Muscle of leg (tissue), 11 donors: ENCODE results near the gene GATAD2A. TPM values are rescaled to one million over a fixed set of nuclear protein-coding genes. Genes with fewer than 3 reads are reported as not detected.

Source experiments
- DNase-seq: peaks from one replicate; pipeline ENCODE4 v3.0.0; 2013
- H3K27ac ChIP-seq: one replicate; pipeline ENCODE4 v1.5.1; 2013; ENCODE audit warnings: mild to moderate bottlenecking, low read length, control low read depth
- H3K27me3 ChIP-seq: one replicate; pipeline ENCODE4 v1.6.1; 2013; ENCODE audit warnings: low read length; ENCODE audit not compliant: control insufficient read depth, insufficient read depth
- H3K36me3 ChIP-seq: one replicate; pipeline ENCODE4 v1.6.1; 2013; ENCODE audit warnings: low read length; ENCODE audit not compliant: control insufficient read depth, insufficient read depth
- H3K4me1 ChIP-seq: one replicate; pipeline ENCODE4 v1.6.1; 2013; ENCODE audit warnings: low read length; ENCODE audit not compliant: control insufficient read depth, insufficient read depth
- H3K4me3 ChIP-seq: one replicate; pipeline ENCODE4 v1.5.1; 2013; ENCODE audit warnings: low read length, control low read depth
- H3K9me3 ChIP-seq: replicated peaks from 2 replicates; pipeline ENCODE4 v1.6.1; 2013; ENCODE audit warnings: low read depth, low read length; ENCODE audit not compliant: control insufficient read depth
- WGBS: methylation state at CpG from one replicate; pipeline ENCODE4 v1.1.5; 2013; ENCODE audit warnings: missing lambda C conversion rate; ENCODE audit not compliant: insufficient coverage; 5-methylcytosine and 5-hydroxymethylcytosine counted together
- polyA plus RNA-seq, 8 donors: library from polyadenylated mRNA; unstranded; fragments of 120-200 nt; gene quantifications; one replicate each; pipeline versions ENCODE4 v1.2.1 to v1.2.3, GENCODE V29; 2013; ENCODE audit warnings: inconsistent platforms in 1 of 8, low replicate concordance in 1 of 8; ENCODE audit not compliant: insufficient read length in 8 of 8, insufficient read depth in 1 of 8
- total RNA-seq: library from RNA; stranded (reverse); fragments of 120-200 nt; gene quantifications from one replicate; pipeline ENCODE4 v1.2.4, GENCODE V29; 2013

GATAD2A gene
- total and polyA plus RNA-seq, 9 donors, result 25.1 to 62.2 (median 49.8) TPM

- WGBS, result 83% methylated on average over 2 of the region's 4 CpGs
- H3K4me1 ChIP-seq, result peaks cover 35% of the 10 kb centered on the region
- H3K4me3 ChIP-seq, result no peak overlapping the region
- no peak overlapping the region for H3K27ac ChIP-seq
- H3K36me3 ChIP-seq, result peaks cover 10% of the 10 kb centered on the region
- no peak for DNase-seq
- no peaks in the 10 kb centered on the region for H3K27me3 ChIP-seq
- no peaks in the 10 kb centered on the region for H3K9me3 ChIP-seq
Observed at GRCh38 chr19:19409205-19409604, 3.7 kb downstream of the GATAD2A start.

DNA sequence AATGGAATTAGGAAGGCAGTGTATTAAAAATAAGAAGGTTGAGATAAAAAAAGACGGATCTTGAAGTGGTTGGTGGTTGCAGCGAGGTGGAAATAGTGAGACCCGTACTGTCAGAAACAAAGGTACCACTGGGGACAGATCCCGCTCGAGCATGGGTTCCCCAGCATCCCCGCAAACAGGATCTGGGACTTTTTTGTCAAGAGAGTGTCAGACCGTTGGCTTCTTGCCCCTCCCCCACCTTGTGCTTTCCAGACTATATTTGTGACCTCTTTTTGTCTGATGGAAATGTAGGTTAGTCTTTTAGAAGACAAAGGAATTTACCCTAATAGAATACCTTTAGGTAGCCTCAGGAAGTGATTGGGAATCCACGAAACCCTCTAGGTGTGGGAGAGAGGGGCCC, 4.2 kb downstream of the GATAD2A start:
- H3K27ac ChIP-seq, result no peak overlapping the region

GRCh38 chr19:19410553-19411550, 5.4 kb downstream of the GATAD2A start:
- peaks cover 32% of the 10 kb centered on the region for H3K4me1 ChIP-seq
- 84% methylated on average over 12 of the region's 15 CpGs for WGBS

More for the DNA sequence above, 4.2 kb downstream of the GATAD2A start:
- Histone ChIP-seq H3K36me3 (peaks cover 10% of the 10 kb centered on the region), H3K4me1 (peaks cover 35% of the 10 kb centered on the region), H3K4me3 (no peak overlapping the region), H3K27me3 (no peaks in the 10 kb centered on the region), H3K9me3 (no peaks in the 10 kb centered on the region)
- WGBS, result 70% methylated on average over 6 of the region's 8 CpGs
- no peak for DNase-seq

GRCh38 chr19:19416280-19416679, 10.8 kb downstream of the GATAD2A start:
- Histone ChIP-seq H3K27me3 (no peaks in the 10 kb centered on the region), H3K27ac (peak overlapping the region; percentile 93), H3K4me3 (no peak overlapping the region), H3K36me3 (peaks cover 8% of the 10 kb centered on the region), H3K4me1 (peaks cover 56% of the 10 kb centered on the region), H3K9me3 (no peaks in the 10 kb centered on the region)
- 78% methylated on average over 1 of the region's 1 CpG for WGBS
- no peak for DNase-seq

More at GRCh38 chr19:19410553-19411550, 5.4 kb downstream of the GATAD2A start:
- no peaks in the 10 kb centered on the region for H3K9me3 ChIP-seq
- H3K27me3 ChIP-seq, result no peaks in the 10 kb centered on the region
- H3K36me3 ChIP-seq, result peaks cover 10% of the 10 kb centered on the region
- no peak for DNase-seq
- no peak overlapping the region for H3K4me3 ChIP-seq
- H3K27ac ChIP-seq, result peak overlapping the region; percentile 1

- H3K27ac ChIP-seq, result peak overlapping the region; percentile 93
Observed at GRCh38 chr19:19417046-19417445, 11.6 kb downstream of the GATAD2A start.

DNA sequence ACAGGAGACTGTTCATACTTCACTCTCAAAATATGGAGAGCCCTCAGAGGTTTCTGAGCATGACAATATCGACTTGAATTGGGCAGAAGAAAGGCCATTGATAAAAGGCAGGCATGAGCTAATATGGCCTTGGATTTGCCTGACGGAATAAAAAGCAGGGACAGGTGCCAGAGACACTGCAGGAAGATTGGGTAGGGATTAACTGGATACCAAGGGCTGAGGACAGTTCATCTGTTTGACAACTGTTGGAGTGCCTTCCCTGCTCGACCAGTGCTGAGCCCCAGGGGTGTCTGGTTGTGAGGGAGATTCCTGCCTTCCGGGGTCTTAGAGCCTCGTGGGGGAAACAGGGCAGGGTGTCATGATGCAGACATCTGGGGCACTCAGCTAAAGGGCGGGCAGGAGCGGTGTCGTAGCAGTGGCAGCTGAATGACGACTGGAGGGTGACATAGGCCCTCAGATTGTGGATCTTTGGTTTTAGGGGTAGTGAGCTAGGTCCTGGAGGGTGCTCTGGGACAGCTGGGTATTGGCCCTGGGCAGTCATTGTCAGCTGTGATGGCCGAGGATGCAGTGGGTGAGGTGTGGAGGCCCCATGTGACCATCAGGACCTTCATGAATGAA, 12.3 kb downstream of the GATAD2A start:
- Histone ChIP-seq H3K4me3 (no peak overlapping the region), H3K27ac (peak overlapping the region; percentile 93), H3K4me1 (peaks cover 59% of the 10 kb centered on the region), H3K36me3 (peaks cover 6% of the 10 kb centered on the region), H3K9me3 (no peaks in the 10 kb centered on the region), H3K27me3 (no peaks in the 10 kb centered on the region)
- 47% methylated on average over 7 of the region's 10 CpGs for WGBS
- DNase-seq, result peak; percentile 82

More at GRCh38 chr19:19417046-19417445, 11.6 kb downstream of the GATAD2A start:
- Histone ChIP-seq H3K36me3 (peaks cover 6% of the 10 kb centered on the region), H3K27me3 (no peaks in the 10 kb centered on the region), H3K4me3 (no peak overlapping the region), H3K9me3 (no peaks in the 10 kb centered on the region), H3K4me1 (peaks cover 56% of the 10 kb centered on the region)
- no peak for DNase-seq
- WGBS, result 79% methylated on average over 3 of the region's 5 CpGs

GRCh38 chr19:19418555-19419260, 13.2 kb downstream of the GATAD2A start:
- Histone ChIP-seq H3K27me3 (no peaks in the 10 kb centered on the region), H3K4me3 (no peak overlapping the region), H3K36me3 (peaks cover 6% of the 10 kb centered on the region), H3K27ac (peak overlapping the region; percentile 93), H3K4me1 (peaks cover 59% of the 10 kb centered on the region), H3K9me3 (no peaks in the 10 kb centered on the region)
- 57% methylated on average over 1 of the region's 8 CpGs for WGBS
- DNase-seq, result peak; percentile 72

DNA sequence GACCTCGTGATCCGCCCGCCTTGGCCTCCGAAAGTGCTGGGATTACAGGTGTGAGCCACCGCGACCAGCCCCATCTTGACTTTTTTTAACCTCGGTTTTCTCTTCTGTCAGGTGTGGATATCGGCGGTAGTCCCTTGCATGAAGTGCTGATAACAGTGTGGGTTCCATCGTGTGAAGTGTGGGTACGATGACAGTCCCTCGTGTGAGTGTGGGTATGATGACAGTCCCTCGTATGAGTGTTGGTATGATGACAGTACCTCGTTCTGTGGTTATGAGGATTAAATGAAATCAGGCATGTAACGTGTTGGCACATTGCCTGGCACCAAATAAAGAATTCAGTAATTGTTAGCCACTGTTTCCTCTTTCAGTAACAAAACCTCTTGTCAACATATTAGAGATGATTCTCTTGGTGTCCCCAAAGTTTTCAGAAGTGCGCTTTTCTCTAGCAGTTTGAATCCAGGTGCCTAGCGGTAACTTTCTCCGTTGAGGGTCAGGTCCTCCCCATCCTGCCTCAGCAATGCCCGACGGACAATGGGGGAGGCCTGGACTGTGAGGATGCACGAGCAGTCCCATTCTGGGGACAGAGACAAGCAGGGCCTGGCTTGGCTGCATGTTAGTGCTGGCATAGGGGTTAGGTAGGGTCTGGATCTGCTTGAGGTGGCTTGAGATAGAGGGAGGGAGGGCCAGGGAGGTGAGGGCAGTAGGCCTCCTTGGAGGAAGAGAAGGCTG, 15.3 kb downstream of the GATAD2A start:
- H3K27ac ChIP-seq, result peak overlapping the region; percentile 52
- peak; percentile 44 for DNase-seq
- H3K4me1 ChIP-seq, result peaks cover 63% of the 10 kb centered on the region
- 84% methylated on average over 15 of the region's 21 CpGs for WGBS
- H3K9me3 ChIP-seq, result no peaks in the 10 kb centered on the region
- no peaks in the 10 kb centered on the region for H3K27me3 ChIP-seq
- no peak overlapping the region for H3K4me3 ChIP-seq
- peaks cover 6% of the 10 kb centered on the region for H3K36me3 ChIP-seq

DNA sequence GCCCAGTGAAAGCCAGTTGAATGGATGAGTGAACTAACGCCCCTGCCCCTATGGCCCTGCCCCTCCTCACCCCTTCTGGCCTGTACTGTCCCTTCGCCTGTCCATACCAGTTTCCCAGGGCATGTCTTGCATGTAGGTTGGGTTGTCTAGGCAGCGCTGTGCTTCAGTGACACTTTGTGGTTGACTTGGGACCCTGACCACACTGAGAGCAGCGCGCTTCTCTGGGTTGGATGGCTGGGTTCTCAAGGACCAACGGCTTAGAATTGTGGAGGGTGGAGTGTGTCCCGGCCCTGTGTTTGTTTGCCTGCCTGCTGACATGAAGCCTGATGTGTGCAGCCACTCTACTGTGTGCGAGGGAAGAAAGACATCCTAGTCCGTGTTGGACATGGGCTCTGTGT, 15.8 kb downstream of the GATAD2A start:
- 82% methylated on average over 2 of the region's 9 CpGs for WGBS
- no peak for DNase-seq
- peaks cover 3% of the 10 kb centered on the region for H3K36me3 ChIP-seq
- H3K4me3 ChIP-seq, result no peak overlapping the region
- H3K27me3 ChIP-seq, result no peaks in the 10 kb centered on the region
- peaks cover 57% of the 10 kb centered on the region for H3K4me1 ChIP-seq
- H3K9me3 ChIP-seq, result no peaks in the 10 kb centered on the region
- no peak overlapping the region for H3K27ac ChIP-seq
